KBM-7 (cell line): ENCODE results near the gene CHI3L1.
A peak's percentile ranks its signal among the peaks of the same experiment; 100 is the strongest.
"Not testable (repeated sequence)": the region's sequence is repeated elsewhere in the genome, so short reads cannot be mapped to it uniquely, and the experiment has no call there.

Source experiments
- DNase-seq: peaks from one replicate; pipeline ENCODE4 v3.0.0-alpha.2; 2015
- in situ Hi-C: fragments of 300-500 bp; cut with MboI; formaldehyde crosslinking; loops from 2 replicates; pipeline ENCODE4 v1.14.3; 2020; ENCODE audit warnings: low sequenced_read_pairs, low pct_unique_long_range_greater_than_20kb, mixed read lengths

CHI3L1 gene

GRCh38 chr1:203186446-203187303 lies at the start of gene CHI3L1:
Gene CHI3L1 (minus strand): TSS chr1:203186704. CDS start chr1:203186623, 81 bp downstream.
- in situ Hi-C loops, result no loop called here
- DNase-seq, result peak; percentile 70

GRCh38 chr1:203234901-203235300 lies 48.4 kb upstream of the CHI3L1 start:
- in situ Hi-C loops, DNase-seq: not testable (repeated sequence)

DNA sequence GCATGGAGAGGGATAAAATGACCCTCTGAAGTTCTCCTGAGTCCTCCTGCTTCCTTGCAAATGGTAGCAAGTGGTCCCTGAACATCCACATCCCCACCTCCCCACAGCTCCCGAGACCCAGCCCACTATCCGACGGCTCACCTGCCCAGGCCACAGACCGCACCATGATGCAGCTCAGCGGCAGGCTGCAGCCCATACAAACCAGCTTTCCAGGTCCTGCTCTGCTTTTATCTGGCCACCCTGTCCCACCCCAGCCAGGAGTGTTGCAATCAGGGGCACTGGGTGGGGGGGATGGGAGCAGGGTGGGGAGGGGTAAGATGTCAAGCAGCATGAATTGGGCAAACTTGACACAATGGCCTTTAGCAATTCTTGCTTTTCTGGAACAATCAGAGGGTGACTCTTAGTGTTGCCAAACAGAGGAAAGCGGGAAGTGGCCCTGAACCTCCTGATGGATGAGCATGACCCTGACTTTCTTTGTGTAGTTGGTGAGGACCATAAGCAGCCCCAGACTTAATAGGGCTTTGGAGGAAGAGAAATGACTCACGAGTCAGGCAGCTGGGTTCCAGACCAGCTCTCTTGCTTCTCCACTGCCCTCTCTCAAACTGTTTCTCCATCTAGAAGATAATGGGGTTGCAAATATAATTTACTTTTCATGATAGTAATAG lies 43.1 kb upstream of the CHI3L1 start, which contains the start of gene CHIT1:
Gene CHIT1 (minus strand): TSS at position 203 of the 665 bp plus-strand sequence. CDS start 37 bp downstream, at position 166.
- DNase-seq, result no peak
- in situ Hi-C loops, result no loop called here

- in situ Hi-C loops, result no loop called here
Observed at GRCh38 chr1:203228670-203229069, 42.2 kb upstream of the CHI3L1 start.

GRCh38 chr1:203227371-203228083 lies 41.0 kb upstream of the CHI3L1 start:
- in situ Hi-C loops, result no loop called here
- no peak for DNase-seq

More at GRCh38 chr1:203228670-203229069, 42.2 kb upstream of the CHI3L1 start:
- DNase-seq, result no peak

DNA sequence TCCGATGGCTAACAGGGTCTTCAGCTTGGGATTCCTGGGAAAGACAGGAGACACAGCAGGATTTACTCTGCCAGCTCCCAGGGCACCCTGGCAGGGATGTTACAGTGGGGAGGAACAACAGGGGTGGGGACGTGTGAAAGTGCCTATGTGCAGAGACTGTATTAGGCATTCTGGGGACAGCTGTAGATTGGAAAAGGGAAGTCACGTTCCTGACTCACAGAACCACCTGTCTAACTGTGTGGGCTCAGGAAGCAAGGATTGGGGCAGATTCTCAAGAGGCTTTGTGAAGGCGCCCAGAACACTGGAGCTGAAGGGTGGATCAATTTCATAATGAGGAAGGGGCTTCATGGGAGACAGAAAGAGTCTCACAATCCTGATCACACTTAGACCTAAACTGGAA lies 38.6 kb upstream of the CHI3L1 start:
- DNase-seq, result no peak
- in situ Hi-C loops, result no loop called here

DNA sequence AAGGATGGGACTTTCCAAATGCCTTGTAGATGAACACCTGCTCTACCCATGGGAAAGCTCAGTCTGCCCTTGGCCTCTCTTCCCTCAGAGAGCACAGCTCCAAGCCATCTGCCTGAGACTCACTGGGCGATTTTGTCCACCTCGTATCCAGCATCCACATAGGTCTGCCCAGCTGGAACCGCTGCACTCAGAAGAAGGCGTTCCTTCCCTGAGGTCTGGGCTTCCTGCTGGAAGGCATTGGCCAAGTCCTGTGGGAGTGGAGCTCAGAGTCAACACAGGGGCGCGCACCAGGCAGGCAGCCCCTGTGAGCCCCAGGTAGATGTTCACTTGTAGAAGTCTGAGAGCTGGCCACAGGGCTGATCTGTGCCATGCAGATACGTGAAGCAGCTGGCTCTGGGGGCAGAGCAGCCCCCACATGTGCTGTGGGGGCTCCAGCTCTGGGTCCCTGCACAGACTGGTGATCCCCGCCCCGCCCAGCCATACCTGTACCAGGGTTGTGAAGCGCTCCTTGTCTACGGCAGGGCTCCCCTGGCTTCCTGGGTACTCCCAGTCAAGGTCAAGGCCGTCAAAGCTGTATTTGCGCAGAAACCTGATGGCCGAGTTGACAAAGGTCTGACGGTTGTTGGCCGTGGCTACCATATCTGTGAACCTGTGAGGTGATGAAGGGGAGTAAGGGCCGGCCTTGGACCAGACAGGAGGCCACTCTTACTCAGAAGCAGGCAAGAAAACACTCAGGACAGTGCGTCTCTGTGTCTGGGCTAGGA lies 36.7 kb upstream of the CHI3L1 start:
- in situ Hi-C loops, result no loop called here
- no peak for DNase-seq

GRCh38 chr1:203219934-203220333 lies 33.4 kb upstream of the CHI3L1 start:
- in situ Hi-C loops, result no loop called here

GRCh38 chr1:203219171-203219570 lies 32.7 kb upstream of the CHI3L1 start:
- DNase-seq, result no peak
- in situ Hi-C loops, result no loop called here

More at GRCh38 chr1:203219934-203220333, 33.4 kb upstream of the CHI3L1 start:
- DNase-seq, result no peak

DNA sequence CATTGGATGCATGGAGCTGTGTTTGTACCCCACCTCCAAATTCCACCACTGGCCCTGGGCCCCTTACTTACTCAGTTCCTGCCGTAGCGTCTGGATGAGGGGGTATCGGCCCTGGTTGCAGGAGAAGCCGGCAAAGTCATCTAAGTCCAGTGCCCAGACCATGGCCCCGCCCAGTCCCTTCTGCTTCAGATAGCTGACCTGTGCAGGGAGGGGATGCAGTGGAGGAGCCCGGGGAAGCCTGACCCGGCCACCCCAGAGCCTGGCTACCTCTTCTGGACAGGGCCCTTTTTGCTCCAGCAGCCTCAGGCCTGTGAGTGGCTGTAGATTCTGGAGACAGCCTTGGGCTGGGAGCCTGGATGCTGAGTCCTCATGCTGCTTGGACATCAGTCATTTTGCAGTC lies 31.2 kb upstream of the CHI3L1 start:
- DNase-seq, result no peak
- in situ Hi-C loops, result no loop called here

- peak; percentile 16 for DNase-seq
- in situ Hi-C loops, result no loop called here
Observed at GRCh38 chr1:203217139-203217655, 30.7 kb upstream of the CHI3L1 start.

DNA sequence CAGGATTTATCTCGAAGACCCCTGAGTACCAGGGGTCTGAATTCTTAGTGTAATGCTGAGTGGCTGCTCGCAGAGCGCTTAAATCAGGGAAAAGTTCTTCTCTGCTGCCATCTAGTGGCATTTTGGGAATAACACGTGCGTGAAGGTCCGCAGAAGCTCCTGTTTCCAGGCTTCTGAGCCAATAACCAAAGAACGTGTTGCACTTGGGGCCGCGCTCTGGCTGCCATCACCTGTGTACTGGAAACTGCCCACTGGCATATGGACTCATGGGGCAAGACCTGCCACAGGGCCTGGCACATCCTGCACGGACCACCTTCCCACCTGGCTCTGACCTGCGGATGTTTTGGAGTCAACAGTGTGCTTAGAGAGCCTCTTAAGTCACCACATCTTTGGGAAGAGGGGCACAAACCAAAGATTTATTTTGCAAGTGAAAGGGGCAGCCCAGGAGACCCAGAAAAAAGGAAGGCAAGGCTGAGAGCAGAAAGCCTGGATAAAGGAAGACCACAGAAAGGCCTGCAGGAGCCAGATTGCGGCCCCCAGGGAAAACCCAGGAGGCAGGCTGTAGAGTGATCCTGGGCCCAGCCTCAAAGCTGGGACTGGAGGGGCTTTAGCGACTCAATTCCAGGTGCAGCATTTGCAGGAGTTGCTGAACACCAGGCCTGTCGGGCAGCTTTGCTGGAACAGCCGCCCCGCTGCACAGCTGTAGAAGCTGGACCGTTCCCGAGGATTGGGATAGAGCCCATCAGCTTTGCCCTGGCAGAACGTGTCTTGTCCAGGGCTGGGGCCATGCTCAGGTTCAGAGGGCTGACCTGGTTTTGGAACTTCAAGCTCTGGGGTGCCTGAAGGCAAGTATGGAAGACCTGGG lies 30.0 kb upstream of the CHI3L1 start:
- in situ Hi-C loops, result no loop called here
- peak; percentile 77 for DNase-seq

DNA sequence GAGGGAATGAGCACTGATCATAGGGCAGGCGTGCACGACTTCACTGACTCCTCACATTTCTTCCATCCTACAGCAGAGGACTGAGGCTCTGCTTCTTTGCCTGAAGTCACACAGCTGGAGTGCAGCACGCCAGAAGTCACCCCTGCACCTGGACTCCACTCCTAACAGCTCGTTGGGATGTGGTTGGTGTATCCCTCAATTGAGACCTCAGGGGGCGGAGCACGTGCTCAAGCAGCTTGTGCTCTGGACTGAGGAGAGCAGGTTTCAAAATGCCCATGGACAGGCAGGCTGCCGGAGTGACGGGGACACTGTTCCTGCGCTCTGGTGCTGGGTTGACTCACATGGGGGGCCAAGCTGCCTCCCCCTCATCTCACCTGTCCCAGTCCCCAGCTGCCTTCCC lies 29.1 kb upstream of the CHI3L1 start:
- DNase-seq, result no peak

GRCh38 chr1:203214871-203215270 lies 28.4 kb upstream of the CHI3L1 start:
- in situ Hi-C loops, result no loop called here
- DNase-seq, result no peak

More for the DNA sequence above, 29.1 kb upstream of the CHI3L1 start:
- in situ Hi-C loops, result no loop called here

DNA sequence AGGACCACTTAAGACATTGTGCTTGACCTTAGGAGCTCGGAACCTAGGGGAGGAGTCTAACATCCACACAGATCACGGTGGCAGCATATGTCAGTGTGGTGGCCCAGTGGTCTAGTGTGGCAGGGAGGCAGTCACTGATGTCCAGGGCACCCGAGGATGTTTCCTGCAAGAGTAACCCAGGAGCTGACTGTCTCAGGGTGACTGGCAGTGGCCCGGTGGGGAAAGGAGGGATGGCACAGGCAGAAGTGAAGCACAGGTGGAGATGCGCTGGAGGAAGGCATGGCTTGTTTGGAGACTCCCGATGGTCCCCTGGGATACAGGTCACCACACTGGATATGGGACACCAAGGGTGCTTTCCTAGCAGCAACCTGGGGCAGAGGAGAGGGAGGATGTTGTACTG lies 26.6 kb upstream of the CHI3L1 start:
- in situ Hi-C loops, result no loop called here
- DNase-seq, result no peak

GRCh38 chr1:203211812-203212211 lies 25.3 kb upstream of the CHI3L1 start:
- in situ Hi-C loops, result no loop called here
- DNase-seq, result no peak

DNA sequence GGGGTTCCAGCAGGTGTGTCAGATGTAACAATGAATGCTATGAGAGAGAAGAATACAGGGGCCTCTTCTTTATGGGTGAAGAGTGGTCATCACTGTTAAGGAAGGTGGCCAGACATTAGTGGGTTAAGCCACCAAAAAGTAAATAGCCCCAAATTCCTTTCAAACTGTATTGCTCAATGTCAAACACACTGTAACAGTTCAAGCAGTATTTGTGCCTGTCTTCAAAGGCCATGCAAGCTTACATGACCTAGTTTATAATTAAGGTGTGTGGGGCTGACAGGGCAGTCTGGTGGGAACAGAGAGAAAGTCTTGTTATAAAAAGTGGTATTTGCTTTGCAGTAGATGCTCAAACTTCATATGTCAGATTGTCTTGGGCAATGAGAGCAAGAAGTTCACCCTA lies 24.5 kb upstream of the CHI3L1 start:
- in situ Hi-C loops, result no loop called here

DNA sequence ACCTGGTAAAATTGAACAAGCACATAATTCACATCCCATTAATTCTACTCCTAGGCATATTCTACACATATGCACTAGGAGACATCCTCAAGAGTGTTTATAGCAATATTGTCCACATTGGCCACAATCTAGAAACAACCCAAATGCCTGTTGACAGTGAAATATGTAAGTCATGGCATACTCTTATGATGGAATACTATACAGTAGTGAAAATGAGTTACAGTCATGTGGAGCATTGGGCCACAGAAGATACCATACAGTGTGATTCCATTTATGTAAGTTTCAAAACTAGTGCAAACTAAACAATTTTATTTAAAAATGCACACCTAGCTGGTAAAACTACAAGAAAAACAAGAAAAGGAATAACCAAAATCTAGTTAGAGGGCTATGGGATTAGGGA lies 23.8 kb upstream of the CHI3L1 start:
- in situ Hi-C loops, result no loop called here
- DNase-seq, result no peak

More for the DNA sequence above, 24.5 kb upstream of the CHI3L1 start:
- DNase-seq, result no peak
